GM19324 (cell line): ENCODE measurements around the gene DNAJC17.

Experiments used
- ATAC-seq: cut with Tn5 transposase; IDR thresholded peaks from one replicate; pipeline ENCODE4 v1.9.1; 2021; ENCODE audit warnings: mild to moderate bottlenecking, moderate library complexity; ENCODE audit not compliant: unreplicated experiment, low FRiP score

DNAJC17 gene

GRCh38 chr15:40807028-40807887, at the start of gene DNAJC17, which contains the start of gene ZFYVE19:
Gene DNAJC17, minus strand, starts transcription at chr15:40807473. Its CDS starts 27 bp downstream, at chr15:40807446.
Gene ZFYVE19, plus strand, starts transcription at chr15:40807089. Its CDS starts 501 bp downstream, at chr15:40807590.
- peak; percentile 97 for ATAC-seq

- ATAC-seq = no peak
Observed at GRCh38 chr15:40856746-40857145, 49.5 kb upstream of the DNAJC17 start.

- ATAC-seq = no peak
Observed at GRCh38 chr15:40855706-40856234, 48.5 kb upstream of the DNAJC17 start.

GRCh38 chr15:40854161-40854560, 46.9 kb upstream of the DNAJC17 start:
- no peak for ATAC-seq

GRCh38 chr15:40853241-40853890, 46.1 kb upstream of the DNAJC17 start:
- no peak for ATAC-seq

- no peak for ATAC-seq
Observed at GRCh38 chr15:40852529-40852928, 45.3 kb upstream of the DNAJC17 start.

GRCh38 chr15:40850576-40851112, 43.4 kb upstream of the DNAJC17 start:
- ATAC-seq = no peak

- peak; percentile 70 for ATAC-seq
Observed at GRCh38 chr15:40847223-40847961, 40.1 kb upstream of the DNAJC17 start.

- ATAC-seq = peak; percentile 14
Observed at GRCh38 chr15:40846841-40847222, 39.6 kb upstream of the DNAJC17 start.

- no peak for ATAC-seq
Observed at GRCh38 chr15:40845511-40846284, 38.4 kb upstream of the DNAJC17 start.

- ATAC-seq = no peak
Observed at GRCh38 chr15:40845036-40845435, 37.8 kb upstream of the DNAJC17 start.

- ATAC-seq = no peak
Observed at GRCh38 chr15:40844696-40845030, 37.4 kb upstream of the DNAJC17 start.

- ATAC-seq = no peak
Observed at GRCh38 chr15:40843885-40844695, 36.8 kb upstream of the DNAJC17 start, which contains the start of gene SPINT1. Gene SPINT1, plus strand, starts transcription at chr15:40844048. Its CDS starts 507 bp downstream, at chr15:40844555.

GRCh38 chr15:40843261-40843884, 36.1 kb upstream of the DNAJC17 start:
- no peak for ATAC-seq

- no peak for ATAC-seq
Observed at GRCh38 chr15:40841741-40842140, 34.5 kb upstream of the DNAJC17 start.

- ATAC-seq = no peak
Observed at GRCh38 chr15:40838756-40839155, 31.5 kb upstream of the DNAJC17 start.

GRCh38 chr15:40836020-40836419, 28.7 kb upstream of the DNAJC17 start:
- ATAC-seq = no peak

- ATAC-seq = no peak
Observed at GRCh38 chr15:40832903-40833302, 25.6 kb upstream of the DNAJC17 start.
